ENCODE measurements around the gene PLPPR1.
"Not testable (repeated sequence)": the region's sequence is repeated elsewhere in the genome, so short reads cannot be mapped to it uniquely, and the experiment has no call there.

PLPPR1 gene

GRCh38 chr9:101323129-101323528 lies 294.6 kb downstream of the PLPPR1 start:
- intact Hi-C loops (cut with DNase I; ENCODE audit: low total_unique reads): no loop called here
- no peaks in the 10 kb centered on the region for H3K4me1 ChIP-seq
- DNase-seq: no peak

GRCh38 chr9:101324245-101324804 lies 295.8 kb downstream of the PLPPR1 start:
- Histone ChIP-seq H3K36me3 (no peaks in the 10 kb centered on the region), H3K27me3 (no peaks in the 10 kb centered on the region), H3K27ac (no peak overlapping the region), H3K9me3 (no peaks in the 10 kb centered on the region), H3K4me1 (no peaks in the 10 kb centered on the region), H3K4me3 (no peak overlapping the region)
- no peak for TF ChIP-seq CTCF (IDR thresholded peaks at IDR 0.05)
- intact Hi-C loops (cut with DNase I; ENCODE audit: low total_unique reads): no loop called here
- no peak for DNase-seq

More at GRCh38 chr9:101323129-101323528, 294.6 kb downstream of the PLPPR1 start:
- Histone ChIP-seq H3K27ac (no peak overlapping the region), H3K9me3 (no peaks in the 10 kb centered on the region), H3K4me3 (no peak overlapping the region), H3K27me3 (peaks cover 0 to 2% of the 10 kb centered on the region in 2 donors), H3K36me3 (no peaks in the 10 kb centered on the region)
- TF ChIP-seq CTCF (IDR thresholded peaks at IDR 0.05): no peak

GRCh38 chr9:101325053-101325452 lies 296.5 kb downstream of the PLPPR1 start:
- no peak overlapping the region for H3K4me3 ChIP-seq
- H3K9me3 ChIP-seq: no peaks in the 10 kb centered on the region
- H3K36me3 ChIP-seq: no peaks in the 10 kb centered on the region
- intact Hi-C loops (cut with DNase I; ENCODE audit: low total_unique reads): no loop called here
- no peak for DNase-seq
- TF ChIP-seq CTCF (IDR thresholded peaks at IDR 0.05): no peak
- no peaks in the 10 kb centered on the region for H3K27me3 ChIP-seq
- H3K27ac ChIP-seq: no peak overlapping the region
- H3K4me1 ChIP-seq: no peaks in the 10 kb centered on the region

- no peaks in the 10 kb centered on the region for H3K9me3 ChIP-seq
- DNase-seq: no peak
- no peaks in the 10 kb centered on the region for H3K4me1 ChIP-seq
- no peak for TF ChIP-seq CTCF (IDR thresholded peaks at IDR 0.05)
- H3K36me3 ChIP-seq: no peaks in the 10 kb centered on the region
- H3K27ac ChIP-seq: no peak overlapping the region
- intact Hi-C loops (cut with DNase I; ENCODE audit: low total_unique reads): no loop called here
- no peak overlapping the region for H3K4me3 ChIP-seq
- no peaks in the 10 kb centered on the region for H3K27me3 ChIP-seq
Measured at GRCh38 chr9:101326035-101326434, 297.5 kb downstream of the PLPPR1 start.

GRCh38 chr9:101326501-101326900 lies 298.0 kb downstream of the PLPPR1 start:
- no peak for TF ChIP-seq CTCF (IDR thresholded peaks at IDR 0.05)
- intact Hi-C loops (cut with DNase I; ENCODE audit: low total_unique reads): no loop called here
- no peaks in the 10 kb centered on the region for H3K36me3 ChIP-seq
- H3K27ac ChIP-seq: no peak overlapping the region
- no peaks in the 10 kb centered on the region for H3K9me3 ChIP-seq
- H3K27me3 ChIP-seq: no peaks in the 10 kb centered on the region
- no peak overlapping the region for H3K4me3 ChIP-seq
- DNase-seq: no peak
- no peaks in the 10 kb centered on the region for H3K4me1 ChIP-seq

- DNase-seq; intact Hi-C loops (cut with DNase I; ENCODE audit: low total_unique reads); H3K4me1 ChIP-seq; H3K27ac ChIP-seq; H3K9me3 ChIP-seq; H3K4me3 ChIP-seq; H3K36me3 ChIP-seq; H3K27me3 ChIP-seq: not testable (repeated sequence)
Measured at GRCh38 chr9:101327422-101327909, 298.9 kb downstream of the PLPPR1 start.

Data from tibial artery (tissue), 4 donors.